Esophagus squamous epithelium (tissue), 4 donors: ENCODE measurements around the gene CACNA1B. TPM values are rescaled to one million over a fixed set of nuclear protein-coding genes. Genes with fewer than 3 reads are reported as not detected.

Experiments
- small RNA-seq, 4 donors: library from RNA; depleted of rRNA; stranded (forward); fragments of <200 nt; gene quantifications; one replicate each; pipeline ENCODE3, GENCODE V24; 2016
- total RNA-seq, 4 donors: library from RNA; depleted of rRNA; stranded (reverse); fragments of >200 nt; gene quantifications; one replicate each; pipeline ENCODE4 v1.1.0, GENCODE V29; 2016

The CACNA1B gene
- total RNA-seq, 4 donors from 2014 or later, result not detected

Small RNAs within 50 kb of the gene (small RNA-seq; reads per million reads assigned to genes)
- gene AL591424.2 (0 reads per million in 4 donors), gene MIR602 (0 reads per million in 4 donors)
